Activated CD4-positive, alpha-beta T cell treated with anti-CD3 and anti-CD28 coated beads for 36 hours (primary cell): ENCODE data around the gene INPP5A. TPM values are rescaled to one million over a fixed set of nuclear protein-coding genes. Genes with fewer than 3 reads are reported as not detected.
"Not testable (repeated sequence)": the region's sequence is repeated elsewhere in the genome, so short reads cannot be mapped to it uniquely, and the experiment has no call there.

ENCODE experiments used
- ATAC-seq: fragments of 200-7000 bp; cut with Tn5 transposase; one replicate; pipeline ENCODE4 v1.10.0; 2021; ENCODE audit warnings: mild to moderate bottlenecking, moderate library complexity
- CTCF ChIA-PET: fragments of 350-600 bp; sonication (Branson Sonifier 250); formaldehyde crosslinking; loops from one replicate; lab custom pipeline; 2021; ENCODE audit warnings: antibody characterized with exemption; lab: Charles Lee
- POLR2A ChIA-PET: fragments of 350-600 bp; sonication (Branson Sonifier 250); formaldehyde crosslinking; loops from one replicate; lab custom pipeline; 2021; ENCODE audit warnings: antibody characterized with exemption, inconsistent platforms; lab: Charles Lee
- DNase-seq: peaks from one replicate; pipeline ENCODE4 v3.0.0-alpha.2; 2020
- H3K27ac Mint-ChIP-seq: one replicate; pipeline ENCODE4 v1.8.0; 2021; ENCODE audit warnings: mixed read lengths
- H3K27me3 Mint-ChIP-seq: one replicate; pipeline ENCODE4 v1.8.0; 2021; ENCODE audit warnings: mixed read lengths
- H3K36me3 Mint-ChIP-seq: one replicate; pipeline ENCODE4 v1.8.0; 2021; ENCODE audit warnings: low read depth, mixed read lengths
- H3K4me1 Mint-ChIP-seq: one replicate; pipeline ENCODE4 v1.8.0; 2021; ENCODE audit warnings: mixed read lengths
- H3K4me3 Mint-ChIP-seq: one replicate; pipeline ENCODE4 v1.8.0; 2021; ENCODE audit warnings: mild to moderate bottlenecking, moderate library complexity, mixed read lengths
- H3K9me3 Mint-ChIP-seq: one replicate; pipeline ENCODE4 v1.8.0; 2021; ENCODE audit warnings: low read depth, mixed read lengths
- intact Hi-C, 2 experiments: fragments of 100-400 bp; cut with DNase I in 1 of 2; cut with micrococcal nuclease in 1 of 2; formaldehyde crosslinking; loops; one replicate each; pipeline versions ENCODE4 v1.14.2 to v1.15.1; 2022 to 2024; cut with DNase I, micrococcal nuclease
- total RNA-seq, 2 experiments: library from RNA; stranded (reverse); gene quantifications; one replicate each; pipeline ENCODE4 v1.2.3, GENCODE V29; 2021

The INPP5A gene
- total RNA-seq, 2 experiments from 2014 or later: 8.1 to 9.3 TPM

DNA sequence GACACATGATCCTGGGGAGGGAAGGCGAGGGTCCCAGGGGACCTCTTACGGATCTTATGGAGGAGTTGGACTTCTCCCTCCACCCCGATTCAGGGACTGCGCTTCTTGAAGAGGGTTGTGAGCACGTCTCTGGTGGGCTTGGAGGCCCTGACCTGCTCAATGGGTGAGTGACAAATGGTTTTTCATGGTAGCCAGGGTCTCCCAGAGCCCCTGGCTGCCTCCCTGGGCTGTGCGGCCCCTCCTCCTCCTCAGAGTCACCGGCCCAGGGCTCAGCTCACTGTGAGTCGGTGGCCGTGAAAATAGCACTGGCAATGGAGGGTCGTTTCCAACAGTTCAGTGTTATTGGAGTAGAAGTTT lies 26.6 kb downstream of the INPP5A start:
- no peaks in the 10 kb centered on the region for H3K36me3 Mint-ChIP-seq
- no peaks in the 10 kb centered on the region for H3K27me3 Mint-ChIP-seq
- DNase-seq (no peak), ATAC-seq (no peak)
- peaks cover 23% of the 10 kb centered on the region for H3K4me1 Mint-ChIP-seq
- no peaks in the 10 kb centered on the region for H3K9me3 Mint-ChIP-seq
- ChIA-PET POLR2A (no interaction called here), CTCF (interaction anchor here (0.8 kb wide), 1 partner anchor 23 kb away, joined by 3 read pairs; no protein-coding TSS in a partner anchor)
- intact Hi-C loops: no loop called here
- no peak overlapping the region for H3K27ac Mint-ChIP-seq
- H3K4me3 Mint-ChIP-seq: no peak overlapping the region

DNA sequence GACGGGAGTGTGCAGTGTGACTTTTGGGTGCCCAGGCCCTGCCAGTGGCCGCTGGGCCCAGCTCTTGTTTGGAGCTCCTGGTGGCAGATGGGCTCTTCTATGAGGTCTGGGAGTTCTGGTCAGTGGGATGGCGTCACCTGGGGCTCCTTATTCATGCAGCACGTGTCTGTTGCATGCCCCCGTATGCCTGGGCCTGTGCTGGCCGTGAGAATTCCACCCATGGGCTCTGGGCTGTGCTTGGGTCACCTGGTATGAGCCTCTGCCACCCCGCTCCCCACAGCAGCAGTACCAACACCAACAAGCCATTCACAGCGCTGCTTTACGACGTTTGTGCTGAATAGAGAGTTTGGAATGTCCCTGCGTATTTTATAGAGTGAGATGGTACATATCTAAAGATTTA lies 27.1 kb downstream of the INPP5A start:
- H3K4me1 Mint-ChIP-seq: peaks cover 19% of the 10 kb centered on the region

DNA sequence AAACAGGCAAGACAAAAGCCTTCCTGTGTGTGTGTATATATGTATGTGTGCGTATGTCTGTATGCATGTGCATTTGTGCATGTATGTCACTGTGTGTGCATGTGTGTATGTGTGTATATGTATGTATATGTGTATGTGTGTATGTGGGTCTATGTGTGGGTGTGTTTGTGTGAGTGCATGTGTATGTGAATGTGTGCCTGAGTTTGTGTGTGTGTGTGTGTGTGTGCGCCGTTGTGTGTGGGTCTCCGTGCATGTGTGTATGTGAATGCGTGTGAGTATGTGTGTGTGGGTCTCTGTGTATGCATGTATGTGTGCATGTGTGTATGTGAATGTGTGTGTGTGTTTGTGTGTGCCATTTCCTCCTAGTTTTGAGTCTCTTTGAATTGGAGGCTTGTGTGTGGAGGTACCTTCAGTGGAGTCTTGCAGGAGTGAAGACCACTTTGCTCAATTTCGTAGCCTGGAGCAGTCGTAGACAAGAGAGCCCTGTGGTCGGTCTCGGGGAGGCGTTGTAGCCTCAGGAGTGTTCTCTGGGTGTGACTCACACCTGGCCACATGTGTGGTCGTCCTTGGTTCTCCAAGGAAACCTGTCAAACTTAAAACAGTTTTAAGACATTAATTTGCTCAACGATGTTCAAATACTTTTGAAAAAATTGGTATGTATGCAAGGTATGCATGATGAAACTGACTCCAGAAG lies 28.1 kb downstream of the INPP5A start:
- Mint-ChIP-seq H3K27ac (no peak overlapping the region), H3K4me3 (no peak overlapping the region), H3K27me3 (no peaks in the 10 kb centered on the region), H3K9me3 (no peaks in the 10 kb centered on the region), H3K36me3 (no peaks in the 10 kb centered on the region), H3K4me1 (peaks cover 18% of the 10 kb centered on the region)
- intact Hi-C loops: no loop called here
- ChIA-PET POLR2A (no interaction called here), CTCF (no interaction called here)
- DNase-seq (no peak), ATAC-seq (no peak)

More for the DNA sequence above, 27.1 kb downstream of the INPP5A start:
- no peak overlapping the region for H3K27ac Mint-ChIP-seq
- H3K36me3 Mint-ChIP-seq: no peaks in the 10 kb centered on the region
- no peaks in the 10 kb centered on the region for H3K9me3 Mint-ChIP-seq
- CTCF ChIA-PET: interaction anchor here (0.8 kb wide), 1 partner anchor 24 kb away, joined by 3 read pairs; no protein-coding TSS in a partner anchor
- no peak for DNase-seq
- H3K4me3 Mint-ChIP-seq: no peak overlapping the region
- no peaks in the 10 kb centered on the region for H3K27me3 Mint-ChIP-seq
- intact Hi-C loops: no loop called here
- ATAC-seq: no peak
- POLR2A ChIA-PET: no interaction called here

DNA sequence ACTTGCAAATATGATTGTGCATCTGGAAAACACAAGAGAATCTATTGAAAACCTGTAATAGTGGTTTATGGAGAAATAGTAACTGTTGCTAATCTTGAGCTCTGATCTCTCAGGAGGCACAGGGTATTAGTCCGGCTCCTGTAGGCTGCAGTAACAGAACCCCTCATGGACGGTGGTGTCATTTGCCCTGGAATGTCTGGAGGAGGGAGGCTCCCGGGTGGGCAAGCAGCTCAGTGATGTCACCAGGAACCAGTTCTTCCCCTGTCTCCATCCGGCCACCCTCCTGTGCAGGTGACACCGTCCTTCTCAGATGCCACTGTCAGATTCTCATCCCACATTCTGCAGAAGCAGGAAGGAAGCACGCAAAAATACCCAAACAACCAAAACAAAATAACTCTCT lies 29.3 kb downstream of the INPP5A start:
- DNase-seq: no peak

DNA sequence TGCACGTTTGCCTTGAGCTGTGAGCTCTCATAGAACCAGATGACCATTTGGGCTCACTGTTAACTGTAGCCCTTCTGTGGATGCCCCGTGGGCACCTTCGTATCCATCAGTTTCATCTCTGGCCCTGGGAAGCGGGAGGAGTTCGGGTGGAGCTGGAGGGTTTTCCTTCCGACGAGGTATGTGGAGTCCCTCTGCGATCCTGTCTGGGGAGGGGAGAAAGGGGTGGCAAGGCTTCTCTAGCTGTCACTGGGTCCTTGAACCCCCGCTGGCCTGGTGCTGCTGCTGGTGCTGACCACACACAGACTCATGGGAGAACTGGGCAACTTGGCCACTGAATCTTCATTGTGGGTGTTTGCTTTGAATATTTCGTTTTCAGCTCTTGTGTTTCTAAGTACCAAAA lies 32.7 kb downstream of the INPP5A start:
- Mint-ChIP-seq H3K4me1 (peaks cover 22% of the 10 kb centered on the region), H3K36me3 (no peaks in the 10 kb centered on the region), H3K4me3 (no peak overlapping the region), H3K27me3 (no peaks in the 10 kb centered on the region), H3K9me3 (no peaks in the 10 kb centered on the region), H3K27ac (no peak overlapping the region)
- CTCF ChIA-PET: interaction anchor here (0.6 kb wide), 1 partner anchor 746 kb away, joined by 4 read pairs; no protein-coding TSS in a partner anchor
- intact Hi-C loops: no loop called here
- no peak for ATAC-seq
- DNase-seq: no peak
- POLR2A ChIA-PET: interaction anchor here (0.6 to 2.2 kb wide), 2 partner anchors 23 to 31 kb away, joined by 3 to 10 read pairs; no protein-coding TSS in a partner anchor

More for the DNA sequence above, 29.3 kb downstream of the INPP5A start:
- no peaks in the 10 kb centered on the region for H3K27me3 Mint-ChIP-seq
- H3K27ac Mint-ChIP-seq: no peak overlapping the region
- H3K9me3 Mint-ChIP-seq: no peaks in the 10 kb centered on the region
- CTCF ChIA-PET: interaction anchor here (0.7 kb wide), 1 partner anchor 640 kb away, joined by 3 read pairs; no protein-coding TSS in a partner anchor
- ATAC-seq: no peak
- peaks cover 15% of the 10 kb centered on the region for H3K4me1 Mint-ChIP-seq
- intact Hi-C loops: no loop called here
- no peaks in the 10 kb centered on the region for H3K36me3 Mint-ChIP-seq
- POLR2A ChIA-PET: no interaction called here
- no peak overlapping the region for H3K4me3 Mint-ChIP-seq

DNA sequence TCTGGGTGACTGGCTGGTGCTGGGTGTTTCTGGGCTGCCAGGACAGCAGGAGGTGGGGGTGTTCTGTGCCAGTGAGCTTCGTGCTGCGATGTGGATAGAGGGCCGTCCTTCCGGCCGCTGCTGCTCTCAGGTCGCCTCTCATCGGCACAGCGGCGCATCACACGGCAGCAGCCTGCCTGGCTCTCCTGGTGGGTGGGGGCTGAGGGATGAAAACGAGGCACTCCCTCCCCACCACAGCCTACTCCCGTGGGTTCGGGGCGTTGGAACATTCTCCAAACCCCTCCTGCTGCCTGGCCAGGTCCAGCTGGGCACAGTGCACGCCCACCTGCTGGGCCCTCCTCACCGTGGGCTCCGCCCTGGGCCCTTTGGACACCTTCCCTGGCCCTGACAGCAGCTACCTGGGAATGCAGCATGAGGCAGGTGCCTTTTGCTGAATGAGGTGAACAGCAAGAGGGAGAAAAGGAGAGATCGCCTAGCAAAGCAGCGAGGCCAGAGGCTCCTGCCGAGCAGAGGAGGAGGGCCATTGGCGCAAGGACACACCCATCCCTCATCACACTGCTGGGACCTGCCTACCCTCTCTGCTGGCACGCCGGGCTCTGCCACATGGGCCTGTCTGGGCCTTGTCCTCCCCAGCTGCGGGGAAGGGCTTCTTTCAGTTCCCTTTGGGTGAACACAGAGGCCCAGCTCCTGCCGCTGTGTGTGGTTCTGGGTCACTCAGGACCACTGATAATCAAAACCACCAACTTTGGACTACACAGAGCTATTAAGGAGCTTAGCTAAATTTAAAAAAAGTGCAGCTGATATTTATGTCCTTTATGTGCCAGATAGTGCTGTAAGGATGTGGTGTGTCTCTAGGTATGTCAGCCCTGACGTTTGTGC lies 33.4 kb downstream of the INPP5A start:
- H3K9me3 Mint-ChIP-seq: no peaks in the 10 kb centered on the region
- no peak overlapping the region for H3K27ac Mint-ChIP-seq
- H3K27me3 Mint-ChIP-seq: no peaks in the 10 kb centered on the region
- H3K36me3 Mint-ChIP-seq: no peaks in the 10 kb centered on the region
- no peak overlapping the region for H3K4me3 Mint-ChIP-seq
- ChIA-PET CTCF (interaction anchor here (0.6 to 1.8 kb wide), 7 partner anchors 14 to 745 kb away, joined by 3 to 8 read pairs (median 4); no protein-coding TSS in a partner anchor), POLR2A (interaction anchor here (2.2 kb wide), 1 partner anchor 31 kb away, joined by 10 read pairs; no protein-coding TSS in a partner anchor)
- DNase-seq: no peak
- ATAC-seq: no peak
- intact Hi-C loops: no loop called here
- H3K4me1 Mint-ChIP-seq: peaks cover 25% of the 10 kb centered on the region

DNA sequence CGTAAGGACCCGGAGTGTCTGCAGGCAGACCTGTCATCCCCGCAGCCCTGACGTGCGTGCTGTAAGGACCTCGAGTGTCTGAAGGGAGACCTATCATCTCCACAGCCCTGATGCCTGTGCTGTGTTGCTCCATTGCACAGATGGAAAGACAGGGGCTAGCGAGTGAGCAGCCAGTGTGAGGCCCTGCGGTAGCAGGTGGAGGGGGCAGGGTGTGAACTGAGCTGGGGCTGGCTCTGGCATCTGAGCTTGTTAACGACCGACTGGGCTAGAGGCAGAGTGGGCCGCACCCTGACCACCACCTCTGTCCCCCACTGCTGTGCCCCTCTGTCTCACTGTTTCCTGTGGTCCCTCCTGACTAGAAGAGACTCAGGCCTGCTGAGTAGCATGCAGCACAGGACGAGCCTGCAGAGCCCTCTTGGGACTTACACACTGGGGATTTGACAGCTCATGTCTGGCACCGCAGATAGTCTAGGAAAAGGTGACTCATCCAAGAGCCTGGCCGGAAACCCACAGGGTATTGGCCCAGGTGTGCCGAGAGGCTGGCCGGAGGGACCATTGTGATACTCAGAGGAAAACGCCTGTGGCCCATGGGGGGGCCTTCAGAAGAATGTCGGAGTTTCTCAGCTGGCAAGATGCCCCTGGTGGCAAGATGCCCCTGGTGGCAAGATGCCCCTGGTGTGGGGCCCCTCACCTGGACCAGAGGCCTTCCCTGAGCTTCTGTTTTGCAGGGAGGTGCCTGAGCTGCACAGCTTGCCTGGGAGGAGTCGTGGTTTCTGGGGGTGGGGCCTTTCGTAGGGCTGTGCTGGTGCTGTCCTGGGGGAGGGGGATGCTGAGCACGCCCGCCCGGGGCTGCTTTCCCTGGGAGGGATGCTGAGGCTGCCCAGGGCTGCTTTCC lies 34.3 kb downstream of the INPP5A start:
- peak overlapping the region; percentile 15 for H3K4me3 Mint-ChIP-seq
- H3K9me3 Mint-ChIP-seq: no peaks in the 10 kb centered on the region
- H3K36me3 Mint-ChIP-seq: no peaks in the 10 kb centered on the region
- POLR2A ChIA-PET: interaction anchor here (2.2 kb wide), 1 partner anchor 32 kb away, joined by 10 read pairs; no protein-coding TSS in a partner anchor
- peak; percentile 83 for DNase-seq
- CTCF ChIA-PET: interaction anchor here (0.7 to 1.8 kb wide), 6 partner anchors 13 to 83 kb away, joined by 3 to 8 read pairs (median 4); no protein-coding TSS in a partner anchor
- peaks cover 33% of the 10 kb centered on the region for H3K4me1 Mint-ChIP-seq
- intact Hi-C loops: loop anchor here (1.0 to 2.0 kb wide), 2 partner anchors 31 to 32 kb away; no protein-coding TSS in a partner anchor
- no peak overlapping the region for H3K27ac Mint-ChIP-seq
- peak; percentile 85 for ATAC-seq
- H3K27me3 Mint-ChIP-seq: no peaks in the 10 kb centered on the region

DNA sequence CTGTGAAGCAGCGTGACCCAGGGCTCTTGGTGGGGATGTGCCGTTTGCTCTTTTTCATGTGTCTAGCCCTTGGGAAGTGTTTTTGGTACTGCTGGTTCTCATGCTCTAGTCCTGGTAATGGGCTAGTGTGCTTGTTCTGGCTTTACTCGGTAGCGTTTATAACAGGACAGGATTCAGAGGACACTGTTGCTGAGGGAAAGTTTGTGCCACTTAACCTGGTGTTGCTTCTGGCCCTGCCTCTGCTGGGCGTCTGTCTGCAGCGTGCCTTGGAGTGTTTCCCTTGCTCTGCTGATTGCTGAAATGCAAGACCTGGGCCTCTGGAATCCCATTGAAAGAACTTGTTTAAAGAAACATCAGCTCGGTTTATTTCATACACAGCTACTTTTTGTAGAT lies 35.0 kb downstream of the INPP5A start:
- intact Hi-C loops: loop anchor here (1.0 to 2.0 kb wide), 2 partner anchors 32 kb away; no protein-coding TSS in a partner anchor
- ChIA-PET POLR2A (interaction anchor here (2.2 kb wide), 1 partner anchor 33 kb away, joined by 10 read pairs; no protein-coding TSS in a partner anchor), CTCF (interaction anchor here (1.2 to 1.8 kb wide), 2 partner anchors 33 to 66 kb away, joined by 4 to 8 read pairs; no protein-coding TSS in a partner anchor)
- H3K4me1 Mint-ChIP-seq: peaks cover 33% of the 10 kb centered on the region
- no peak overlapping the region for H3K27ac Mint-ChIP-seq
- no peaks in the 10 kb centered on the region for H3K27me3 Mint-ChIP-seq
- no peaks in the 10 kb centered on the region for H3K9me3 Mint-ChIP-seq
- H3K4me3 Mint-ChIP-seq: no peak overlapping the region
- no peaks in the 10 kb centered on the region for H3K36me3 Mint-ChIP-seq
- ATAC-seq (no peak), DNase-seq (no peak)

DNA sequence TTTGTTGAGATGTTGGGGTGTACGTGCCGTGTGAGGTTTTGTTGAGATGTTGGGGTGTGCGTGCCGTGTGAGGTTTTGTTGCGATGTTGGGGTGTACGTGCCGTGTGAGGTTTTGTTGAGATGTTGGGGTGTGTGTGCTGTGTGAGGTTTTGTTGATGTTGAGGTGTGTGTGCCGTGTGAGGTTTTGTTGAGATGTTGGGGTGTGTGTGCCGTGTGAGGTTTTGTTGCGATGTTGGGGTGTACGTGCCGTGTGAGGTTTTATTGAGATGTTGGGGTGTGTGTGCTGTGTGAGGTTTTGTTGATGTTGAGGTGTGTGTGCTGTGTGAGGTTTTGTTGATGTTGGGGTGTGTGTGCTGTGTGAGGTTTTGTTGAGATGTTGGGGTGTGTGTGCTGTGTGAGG lies 35.4 kb downstream of the INPP5A start:
- H3K4me1 Mint-ChIP-seq: peaks cover 33% of the 10 kb centered on the region
- H3K4me3 Mint-ChIP-seq, H3K27me3 Mint-ChIP-seq, H3K9me3 Mint-ChIP-seq, POLR2A ChIA-PET, CTCF ChIA-PET, DNase-seq, ATAC-seq, H3K36me3 Mint-ChIP-seq, H3K27ac Mint-ChIP-seq: not testable (repeated sequence)
- intact Hi-C loops: loop anchor here (1.0 to 2.0 kb wide), 2 partner anchors 32 to 33 kb away; no protein-coding TSS in a partner anchor

DNA sequence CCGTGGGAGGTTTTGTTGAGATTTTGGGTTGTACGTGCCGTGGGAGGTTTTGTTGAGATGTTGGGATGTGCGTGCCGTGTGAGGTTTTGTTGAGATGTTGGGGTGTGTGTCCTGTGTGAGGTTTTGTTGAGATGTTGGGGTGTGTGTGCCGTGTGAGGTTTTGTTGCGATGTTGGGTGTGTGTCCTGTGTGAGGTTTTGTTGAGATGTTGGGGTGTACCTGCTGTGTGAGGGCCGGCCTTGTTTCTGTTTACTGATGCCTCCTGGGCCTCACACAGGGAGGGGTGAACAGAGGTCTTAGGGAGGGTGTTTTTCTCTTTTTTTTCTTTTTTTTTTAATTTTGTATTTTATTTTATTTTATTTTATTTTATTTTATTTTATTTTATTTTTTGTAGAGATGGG lies 36.7 kb downstream of the INPP5A start:
- Mint-ChIP-seq H3K9me3 (no peaks in the 10 kb centered on the region), H3K27me3 (no peaks in the 10 kb centered on the region), H3K36me3 (no peaks in the 10 kb centered on the region), H3K4me3 (no peak overlapping the region), H3K4me1 (peaks cover 43% of the 10 kb centered on the region), H3K27ac (no peak overlapping the region)
- ChIA-PET CTCF (no interaction called here), POLR2A (no interaction called here)
- ATAC-seq: no peak
- intact Hi-C loops: loop anchor here in 1 of 2 experiments (2.0 kb wide), 1 partner anchor 15 kb away; no protein-coding TSS in a partner anchor
- DNase-seq: no peak
